Measurements from ENCODE around the gene PLCXD1.

Gene PLCXD1

GRCh38 chrX:331151-331824, 50.1 kb downstream of the PLCXD1 start:
- Mint-ChIP-seq H3K27ac (no peak overlapping the region), H3K27me3 (no peaks in the 10 kb centered on the region), H3K36me3 (peaks cover 2% of the 10 kb centered on the region), H3K4me3 (peak overlapping the region; percentile 27), H3K4me1 (ENCODE audit: low read depth) (no peaks in the 10 kb centered on the region), H3K9me3 (ENCODE audit: low read depth) (no peaks in the 10 kb centered on the region)

GRCh38 chrX:331825-332495, 50.8 kb downstream of the PLCXD1 start:
- H3K36me3 Mint-ChIP-seq: peaks cover 6% of the 10 kb centered on the region
- peak overlapping the region; percentile 27 for H3K4me3 Mint-ChIP-seq
- H3K27me3 Mint-ChIP-seq: no peaks in the 10 kb centered on the region
- no peaks in the 10 kb centered on the region for H3K4me1 Mint-ChIP-seq (ENCODE audit: low read depth)
- no peak overlapping the region for H3K27ac Mint-ChIP-seq
- no peaks in the 10 kb centered on the region for H3K9me3 Mint-ChIP-seq (ENCODE audit: low read depth)

- no peaks in the 10 kb centered on the region for H3K9me3 Mint-ChIP-seq (ENCODE audit: low read depth)
- peaks cover 6% of the 10 kb centered on the region for H3K36me3 Mint-ChIP-seq
- no peak overlapping the region for H3K27ac Mint-ChIP-seq
- H3K4me3 Mint-ChIP-seq: no peak overlapping the region
- H3K27me3 Mint-ChIP-seq: no peaks in the 10 kb centered on the region
- H3K4me1 Mint-ChIP-seq (ENCODE audit: low read depth): no peaks in the 10 kb centered on the region
Observed at GRCh38 chrX:332496-332860, 51.3 kb downstream of the PLCXD1 start.

- no peaks in the 10 kb centered on the region for H3K9me3 Mint-ChIP-seq (ENCODE audit: low read depth)
- H3K36me3 Mint-ChIP-seq: peaks cover 6% of the 10 kb centered on the region
- no peaks in the 10 kb centered on the region for H3K4me1 Mint-ChIP-seq (ENCODE audit: low read depth)
- no peak overlapping the region for H3K4me3 Mint-ChIP-seq
- no peak overlapping the region for H3K27ac Mint-ChIP-seq
- H3K27me3 Mint-ChIP-seq: no peaks in the 10 kb centered on the region
Observed at GRCh38 chrX:332916-333610, 51.9 kb downstream of the PLCXD1 start.

- Mint-ChIP-seq H3K27ac (no peak overlapping the region), H3K9me3 (ENCODE audit: low read depth) (no peaks in the 10 kb centered on the region), H3K27me3 (no peaks in the 10 kb centered on the region), H3K4me1 (ENCODE audit: low read depth) (no peaks in the 10 kb centered on the region), H3K4me3 (no peak overlapping the region), H3K36me3 (peaks cover 6% of the 10 kb centered on the region)
Observed at GRCh38 chrX:333611-334311, 52.6 kb downstream of the PLCXD1 start.

- Mint-ChIP-seq H3K27ac (no peak overlapping the region), H3K9me3 (ENCODE audit: low read depth) (no peaks in the 10 kb centered on the region), H3K4me1 (ENCODE audit: low read depth) (no peaks in the 10 kb centered on the region), H3K36me3 (peaks cover 6% of the 10 kb centered on the region), H3K27me3 (no peaks in the 10 kb centered on the region), H3K4me3 (no peak overlapping the region)
Observed at GRCh38 chrX:334331-334891, 53.2 kb downstream of the PLCXD1 start.

- Mint-ChIP-seq H3K9me3 (ENCODE audit: low read depth) (no peaks in the 10 kb centered on the region), H3K4me3 (no peak overlapping the region), H3K27ac (no peak overlapping the region), H3K27me3 (no peaks in the 10 kb centered on the region), H3K4me1 (ENCODE audit: low read depth) (no peaks in the 10 kb centered on the region), H3K36me3 (peaks cover 6% of the 10 kb centered on the region)
Observed at GRCh38 chrX:334971-335757, 54.0 kb downstream of the PLCXD1 start.

- H3K9me3 Mint-ChIP-seq (ENCODE audit: low read depth): no peaks in the 10 kb centered on the region
- no peak overlapping the region for H3K4me3 Mint-ChIP-seq
- H3K27ac Mint-ChIP-seq: no peak overlapping the region
- H3K27me3 Mint-ChIP-seq: no peaks in the 10 kb centered on the region
- H3K4me1 Mint-ChIP-seq (ENCODE audit: low read depth): no peaks in the 10 kb centered on the region
- H3K36me3 Mint-ChIP-seq: peaks cover 6% of the 10 kb centered on the region
Observed at GRCh38 chrX:335758-336155, 54.6 kb downstream of the PLCXD1 start.

GRCh38 chrX:336227-336626, 55.0 kb downstream of the PLCXD1 start:
- Mint-ChIP-seq H3K4me3 (no peak overlapping the region), H3K36me3 (peaks cover 6% of the 10 kb centered on the region), H3K27me3 (no peaks in the 10 kb centered on the region), H3K9me3 (ENCODE audit: low read depth) (no peaks in the 10 kb centered on the region), H3K4me1 (ENCODE audit: low read depth) (no peaks in the 10 kb centered on the region), H3K27ac (no peak overlapping the region)

GRCh38 chrX:337331-337831, 56.2 kb downstream of the PLCXD1 start:
- Mint-ChIP-seq H3K4me3 (no peak overlapping the region), H3K36me3 (peaks cover 6% of the 10 kb centered on the region), H3K4me1 (ENCODE audit: low read depth) (no peaks in the 10 kb centered on the region), H3K27ac (no peak overlapping the region), H3K9me3 (ENCODE audit: low read depth) (no peaks in the 10 kb centered on the region), H3K27me3 (no peaks in the 10 kb centered on the region)

- no peak overlapping the region for H3K4me3 Mint-ChIP-seq
- no peaks in the 10 kb centered on the region for H3K9me3 Mint-ChIP-seq (ENCODE audit: low read depth)
- no peaks in the 10 kb centered on the region for H3K4me1 Mint-ChIP-seq (ENCODE audit: low read depth)
- H3K27me3 Mint-ChIP-seq: no peaks in the 10 kb centered on the region
- H3K27ac Mint-ChIP-seq: no peak overlapping the region
- peaks cover 6% of the 10 kb centered on the region for H3K36me3 Mint-ChIP-seq
Observed at GRCh38 chrX:338281-338835, 57.2 kb downstream of the PLCXD1 start.

GRCh38 chrX:338836-339400, 57.7 kb downstream of the PLCXD1 start:
- Mint-ChIP-seq H3K9me3 (ENCODE audit: low read depth) (no peaks in the 10 kb centered on the region), H3K4me3 (no peak overlapping the region), H3K36me3 (peaks cover 6% of the 10 kb centered on the region), H3K4me1 (ENCODE audit: low read depth) (no peaks in the 10 kb centered on the region), H3K27ac (no peak overlapping the region), H3K27me3 (no peaks in the 10 kb centered on the region)

GRCh38 chrX:340121-340520, 58.9 kb downstream of the PLCXD1 start:
- Mint-ChIP-seq H3K27me3 (no peaks in the 10 kb centered on the region), H3K4me3 (no peak overlapping the region), H3K27ac (no peak overlapping the region), H3K9me3 (ENCODE audit: low read depth) (no peaks in the 10 kb centered on the region), H3K36me3 (peaks cover 6% of the 10 kb centered on the region), H3K4me1 (ENCODE audit: low read depth) (no peaks in the 10 kb centered on the region)
